HCT116 (cell line): ENCODE data around the gene DARS1. TPM values are rescaled to one million over a fixed set of nuclear protein-coding genes. Genes with fewer than 3 reads are reported as not detected.

Experiments
- ATAC-seq: fragments of 200-7000 bp; cut with Tn5 transposase; 2 replicates; pipeline ENCODE4 v1.9.1; 2020; ENCODE audit warnings: mild to moderate bottlenecking, moderate library complexity
- BruUV-seq: library from RNA; stranded (reverse); fragments of 400-500 nt; replicated peaks from 2 replicates; lab custom pipeline; 2021; lab: Mats Ljungman, UMichigan
- CTCF ChIA-PET: fragments of 300-600 bp; sonication (Branson Sonifier 250); formaldehyde crosslinking; loops from one replicate; lab custom pipeline; 2021; ENCODE audit warnings: antibody characterized with exemption; lab: Charles Lee
- POLR2A ChIA-PET: fragments of 300-600, 350-600 bp; sonication (Branson Sonifier 250); formaldehyde crosslinking; loops from one replicate; lab custom pipeline; 2021; ENCODE audit warnings: antibody characterized with exemption; lab: Charles Lee
- RAD21 ChIA-PET, 2 experiments: fragments of 300-600 bp; sonication (Branson Sonifier 250); formaldehyde crosslinking; loops; one replicate each; lab custom pipeline; 2023; ENCODE audit warnings: low total read pairs in 2 of 2; ENCODE audit not compliant: uncharacterized antibody in 2 of 2, unreplicated experiment in 2 of 2, low non-redundant PET in 1 of 2; lab: Charles Lee
- DNase-seq: peaks from one replicate; pipeline ENCODE4 v3.0.0-alpha.2; 2010; ENCODE audit warnings: low read depth, low spot score
- H2AFZ ChIP-seq: fragments of 200-600 bp; shearing (Covaris generic), sonication (generic); 2 replicates; pipeline ENCODE4 v1.6.1; 2017; ENCODE audit warnings: low read depth, mixed run types, mixed read lengths, antibody characterized with exemption, low read length; ENCODE audit not compliant: poor library complexity, severe bottlenecking
- H3K27ac ChIP-seq: 2 replicates; pipeline ENCODE4 v1.5.1; 2012; ENCODE audit warnings: low read depth, low read length
- H3K27me3 ChIP-seq: fragments of 200-600 bp; sonication (generic); 2 replicates; pipeline ENCODE4 v1.6.1; 2016; ENCODE audit warnings: mixed run types, low read length, mixed read lengths; ENCODE audit not compliant: insufficient read depth
- H3K36me3 ChIP-seq, 2 experiments: fragments of 200-500 bp in 1 of 2; fragments of 200-600 bp in 1 of 2; sonication (Bioruptor generic) in 1 of 2; sonication (generic) in 1 of 2; 2 replicates each; pipeline versions ENCODE4 v1.5.1 to v1.6.1; 2014 to 2016; ENCODE audit warnings: low read length in 2 of 2, inconsistent platforms in 1 of 2, mixed read lengths in 1 of 2, mixed run types in 1 of 2; ENCODE audit not compliant: insufficient read depth in 2 of 2, control insufficient read depth in 1 of 2
- H3K4me1 ChIP-seq, 2 experiments: fragments of 200-600 bp in 1 of 2; sonication (generic) in 1 of 2; 2 replicates each; pipeline versions ENCODE4 v1.5.1 to v1.6.1; 2012 to 2017; ENCODE audit warnings: low read length in 2 of 2, inconsistent platforms in 1 of 2, mild to moderate bottlenecking in 1 of 2, mixed read lengths in 1 of 2, mixed run types in 1 of 2, moderate library complexity in 1 of 2; ENCODE audit not compliant: insufficient read depth in 2 of 2, control insufficient read depth in 1 of 2
- H3K4me2 ChIP-seq: fragments of 200-600 bp; sonication (generic); 2 replicates; pipeline ENCODE4 v1.6.1; 2017; ENCODE audit warnings: mixed run types, low read length, mixed read lengths
- H3K4me3 ChIP-seq, 2 experiments: fragments of 200-600 bp in 1 of 2; sonication (generic) in 1 of 2; replicated peaks in 1 of 2; 2 replicates each; pipeline ENCODE4 v1.5.1; 2011 to 2016; ENCODE audit warnings: low read length in 2 of 2, control low read depth in 1 of 2, low read depth in 1 of 2, mild to moderate bottlenecking in 1 of 2, mixed read lengths in 1 of 2, mixed run types in 1 of 2
- H3K79me2 ChIP-seq: fragments of 200-600 bp; sonication (generic); 2 replicates; pipeline ENCODE4 v1.6.1; 2017; ENCODE audit warnings: mild to moderate bottlenecking, mixed run types, low read length, moderate library complexity, mixed read lengths; ENCODE audit not compliant: insufficient read depth
- H3K9ac ChIP-seq: fragments of 200-600 bp; sonication (generic); 2 replicates; pipeline ENCODE4 v1.6.1; 2016; ENCODE audit warnings: low read length, mixed read lengths
- H3K9me2 ChIP-seq: fragments of 200-600 bp; sonication (generic), shearing (Covaris generic); 2 replicates; pipeline ENCODE4 v1.6.1; 2017; ENCODE audit warnings: mixed run types, mild to moderate bottlenecking, moderate library complexity; ENCODE audit not compliant: insufficient read depth
- H3K9me3 ChIP-seq, 2 experiments: fragments of 200-500 bp in 1 of 2; fragments of 200-600 bp in 1 of 2; sonication (Bioruptor generic) in 1 of 2; sonication (generic) in 1 of 2; 2 replicates each; pipeline ENCODE4 v1.6.1; 2014 to 2017; ENCODE audit warnings: low read length in 2 of 2, mixed read lengths in 2 of 2, inconsistent platforms in 1 of 2, low read depth in 1 of 2, mild to moderate bottlenecking in 1 of 2, mixed run types in 1 of 2, moderate library complexity in 1 of 2; ENCODE audit not compliant: control insufficient read depth in 1 of 2, insufficient read depth in 1 of 2
- H4K20me1 ChIP-seq: fragments of 200-600 bp; sonication (generic), shearing (Covaris generic); 2 replicates; pipeline ENCODE4 v1.6.1; 2017; ENCODE audit warnings: mixed run types, mild to moderate bottlenecking, moderate library complexity; ENCODE audit not compliant: insufficient read depth
- CEBPB ChIP-seq: IDR thresholded peaks from 2 replicates; pipeline ENCODE4 v1.6.1; 2012; ENCODE audit warnings: low read depth
- EZH2 ChIP-seq: fragments of 200-600 bp; sonication (generic); IDR thresholded peaks from 2 replicates; pipeline ENCODE4 v1.6.1; 2017; ENCODE audit warnings: antibody characterized with exemption, mixed run types
- FOSL1 ChIP-seq: IDR thresholded peaks from 2 replicates; pipeline ENCODE4 v1.6.1; 2012; ENCODE audit warnings: low read depth
- JUND ChIP-seq: IDR thresholded peaks from 2 replicates; pipeline ENCODE4 v1.6.1; 2012
- POLR2AphosphoS5 ChIP-seq: IDR thresholded peaks from 2 replicates; pipeline ENCODE4 v1.6.1; 2011; ENCODE audit warnings: mild to moderate bottlenecking, low read depth, low read length, moderate library complexity
- RAD21 ChIP-seq: IDR thresholded peaks from 2 replicates; pipeline ENCODE4 v1.6.1; 2012; ENCODE audit warnings: low read depth, mild to moderate bottlenecking
- SIN3A ChIP-seq: IDR thresholded peaks from 2 replicates; pipeline ENCODE4 v1.6.1; 2012; ENCODE audit warnings: low read depth
- SRF ChIP-seq: IDR thresholded peaks from 2 replicates; pipeline ENCODE4 v1.6.1; 2012; ENCODE audit warnings: low read depth
- TCF7L2 ChIP-seq: IDR thresholded peaks from 2 replicates; pipeline ENCODE4 v1.7.0; 2011; ENCODE audit warnings: borderline replicate concordance, inconsistent platforms; ENCODE audit not compliant: insufficient read depth, insufficient read length; ENCODE audit errors: extremely low read depth
- YY1 ChIP-seq: IDR thresholded peaks from 2 replicates; pipeline ENCODE4 v1.6.1; 2011; ENCODE audit warnings: low read length, low read depth, moderate library complexity, mild to moderate bottlenecking; ENCODE audit not compliant: insufficient replicate concordance; ENCODE audit errors: extremely low read depth
- ZFX ChIP-seq: fragments of 450-650 bp; IDR thresholded peaks from 2 replicates; pipeline ENCODE4 v1.6.1; 2017
- ZNF274 ChIP-seq: fragments of 200-500 bp; sonication (Bioruptor generic); IDR thresholded peaks from 2 replicates; pipeline ENCODE4 v1.6.1; 2014; ENCODE audit warnings: mild to moderate bottlenecking, low read depth, low read length, inconsistent platforms
- intact Hi-C: fragments of 100-400 bp; cut with micrococcal nuclease; formaldehyde crosslinking; loops from 2 replicates; pipeline ENCODE4 v1.10.0; 2022
- total RNA-seq: library from RNA; stranded (reverse); gene quantifications from one replicate; pipeline ENCODE4 v1.2.1, GENCODE V29; 2021; ENCODE audit not compliant: unreplicated experiment
- TF ChIP-seq, protein P1 (sequence below): IDR thresholded peaks from 2 replicates; pipeline ENCODE4 v1.6.1; 2012
- TF ChIP-seq, protein P2 (sequence below): IDR thresholded peaks from 2 replicates; pipeline ENCODE4 v1.6.1; 2011; ENCODE audit warnings: mild to moderate bottlenecking, low read length, moderate library complexity; ENCODE audit not compliant: insufficient replicate concordance; ENCODE audit errors: extremely low read depth

DARS1 gene
- total RNA-seq, 1 experiment from 2014 or later, result 94.8 TPM

DNA sequence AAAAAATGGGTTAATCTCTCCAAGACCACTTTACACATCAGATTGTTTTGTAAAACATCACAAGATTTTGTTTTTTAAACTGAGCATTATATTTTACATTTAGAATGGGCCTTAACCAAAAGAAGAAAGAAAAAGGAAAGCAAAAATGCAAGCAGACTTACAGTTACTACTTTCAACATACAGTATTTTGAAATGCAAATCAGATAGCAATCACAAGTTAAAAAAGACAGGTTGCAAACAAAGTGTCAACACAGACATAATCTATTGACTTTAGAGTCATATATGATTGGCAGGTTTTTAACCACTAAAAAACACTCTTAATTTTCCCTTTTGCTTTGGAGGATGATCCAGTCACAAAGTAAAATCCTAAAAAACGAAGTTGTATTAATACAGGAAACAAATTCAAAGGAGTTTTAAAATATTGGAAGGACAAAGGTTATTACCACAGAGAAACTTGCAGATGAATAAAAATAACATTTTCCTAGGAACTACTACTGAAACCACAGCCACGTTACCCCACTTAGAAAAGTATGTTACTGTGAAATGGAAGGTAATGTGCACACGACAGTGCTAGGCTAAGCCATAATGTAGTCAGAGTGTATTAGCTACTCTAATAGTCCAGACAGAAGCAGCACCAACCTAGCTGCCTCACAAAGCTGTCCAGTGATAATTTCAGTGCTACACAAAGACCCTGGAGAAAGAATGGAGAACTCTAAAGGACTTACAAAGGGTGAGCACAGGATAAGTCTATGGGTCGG lies 22.9 kb downstream of the DARS1 start:
- Histone ChIP-seq H3K9me2 (no peaks in the 10 kb centered on the region), H3K27me3 (no peaks in the 10 kb centered on the region), H3K36me3 (peaks cover 0 to 4% of the 10 kb centered on the region in 2 experiments; a peak in 2 of 4 replicates), H3K27ac (peak overlapping the region; percentile 79; the same call in 1 of the 2 replicates), H3K9ac (no peak overlapping the region), H3K4me1 (peaks cover 17 to 35% of the 10 kb centered on the region in 2 experiments), H2AFZ (no peak overlapping the region), H3K79me2 (peaks cover 78% of the 10 kb centered on the region), H3K9me3 (no peaks in the 10 kb centered on the region), H3K4me2 (peak overlapping the region; percentile 55; the same call in 1 of the 2 replicates), H3K4me3 (no peak overlapping the region), H4K20me1 (no peaks in the 10 kb centered on the region)
- ChIA-PET RAD21 (no interaction called here), POLR2A (no interaction called here), CTCF (no interaction called here)
- BruUV-seq, result no TSS peak
- TF ChIP-seq POLR2AphosphoS5 (no peak), TCF7L2 (no peak), RAD21 (no peak), EZH2 (no peak), FOSL1 (no peak), SRF (no peak), CEBPB (no peak), YY1 (no peak), ZNF274 (no peak), SIN3A (no peak), ZFX (no peak), JUND (no peak)
- TF ChIP-seq, protein P1, sequence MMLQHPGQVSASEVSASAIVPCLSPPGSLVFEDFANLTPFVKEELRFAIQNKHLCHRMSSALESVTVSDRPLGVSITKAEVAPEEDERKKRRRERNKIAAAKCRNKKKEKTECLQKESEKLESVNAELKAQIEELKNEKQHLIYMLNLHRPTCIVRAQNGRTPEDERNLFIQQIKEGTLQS, result no peak
- TF ChIP-seq, protein P2, sequence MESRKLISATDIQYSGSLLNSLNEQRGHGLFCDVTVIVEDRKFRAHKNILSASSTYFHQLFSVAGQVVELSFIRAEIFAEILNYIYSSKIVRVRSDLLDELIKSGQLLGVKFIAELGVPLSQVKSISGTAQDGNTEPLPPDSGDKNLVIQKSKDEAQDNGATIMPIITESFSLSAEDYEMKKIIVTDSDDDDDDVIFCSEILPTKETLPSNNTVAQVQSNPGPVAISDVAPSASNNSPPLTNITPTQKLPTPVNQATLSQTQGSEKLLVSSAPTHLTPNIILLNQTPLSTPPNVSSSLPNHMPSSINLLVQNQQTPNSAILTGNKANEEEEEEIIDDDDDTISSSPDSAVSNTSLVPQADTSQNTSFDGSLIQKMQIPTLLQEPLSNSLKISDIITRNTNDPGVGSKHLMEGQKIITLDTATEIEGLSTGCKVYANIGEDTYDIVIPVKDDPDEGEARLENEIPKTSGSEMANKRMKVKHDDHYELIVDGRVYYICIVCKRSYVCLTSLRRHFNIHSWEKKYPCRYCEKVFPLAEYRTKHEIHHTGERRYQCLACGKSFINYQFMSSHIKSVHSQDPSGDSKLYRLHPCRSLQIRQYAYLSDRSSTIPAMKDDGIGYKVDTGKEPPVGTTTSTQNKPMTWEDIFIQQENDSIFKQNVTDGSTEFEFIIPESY, result no peak
- intact Hi-C loops, result no loop called here
- DNase-seq, result no peak
- ATAC-seq, result no peak
